Neural progenitor cell (in vitro differentiated cells): ENCODE data around the gene FZD8. TPM values are rescaled to one million over a fixed set of nuclear protein-coding genes. Genes with fewer than 3 reads are reported as not detected.
A peak's percentile ranks its signal among the peaks of the same experiment; 100 is the strongest.

Experiments used
- DNase-seq: peaks from one replicate; pipeline ENCODE4 v3.0.0-alpha.2; 2016; ENCODE audit warnings: low spot score
- H2AFZ ChIP-seq: fragments of 200-600 bp; sonication (generic); replicated peaks from 2 replicates; pipeline ENCODE4 v1.6.1; 2016; ENCODE audit warnings: antibody characterized with exemption
- H3F3A ChIP-seq: fragments of 200-600 bp; sonication (generic); 2 replicates; pipeline ENCODE4 v1.6.1; 2016; ENCODE audit warnings: antibody characterized with exemption, low read depth
- H3K27ac ChIP-seq: fragments of 200-600 bp; sonication (generic); 2 replicates; pipeline ENCODE4 v1.5.1; 2016; ENCODE audit warnings: mild to moderate bottlenecking
- H3K27me3 ChIP-seq: fragments of 200-600 bp; sonication (generic); 2 replicates; pipeline ENCODE4 v1.6.1; 2016; ENCODE audit warnings: mild to moderate bottlenecking, moderate library complexity
- H3K36me3 ChIP-seq: fragments of 200-600 bp; sonication (generic); 2 replicates; pipeline ENCODE4 v1.5.1; 2016
- H3K4me1 ChIP-seq: fragments of 200-600 bp; sonication (generic); 2 replicates; pipeline ENCODE4 v1.6.1; 2016; ENCODE audit warnings: mixed run types
- H3K4me2 ChIP-seq: fragments of 200-600 bp; sonication (generic); 2 replicates; pipeline ENCODE4 v1.6.1; 2016
- H3K4me3 ChIP-seq: fragments of 200-600 bp; sonication (generic); 2 replicates; pipeline ENCODE4 v1.5.1; 2016
- H3K79me2 ChIP-seq: fragments of 200-600 bp; sonication (generic); 2 replicates; pipeline ENCODE4 v1.6.1; 2016; ENCODE audit warnings: low read depth
- H3K9ac ChIP-seq: fragments of 200-600 bp; sonication (generic); 2 replicates; pipeline ENCODE4 v1.6.1; 2016
- H3K9me3 ChIP-seq: fragments of 200-600 bp; sonication (generic); 2 replicates; pipeline ENCODE4 v1.5.1; 2016; ENCODE audit warnings: low read depth
- H4K20me1 ChIP-seq: fragments of 200-600 bp; sonication (generic); 2 replicates; pipeline ENCODE4 v1.6.1; 2016; ENCODE audit warnings: low read depth
- H3K27ac Mint-ChIP-seq: 3 replicates; pipeline ENCODE4 v1.8.0; 2021; ENCODE audit warnings: mixed read lengths
- H3K27me3 Mint-ChIP-seq: 2 replicates; pipeline ENCODE4 v1.8.0; 2022; ENCODE audit warnings: low read depth, mild to moderate bottlenecking, inconsistent platforms, moderate library complexity, mixed read lengths; ENCODE audit not compliant: insufficient read depth
- H3K36me3 Mint-ChIP-seq: 3 replicates; pipeline ENCODE4 v1.8.0; 2021; ENCODE audit warnings: mixed read lengths
- H3K4me1 Mint-ChIP-seq: 3 replicates; pipeline ENCODE4 v1.8.0; 2021; ENCODE audit warnings: mixed read lengths
- H3K4me3 Mint-ChIP-seq: 3 replicates; pipeline ENCODE4 v1.8.0; 2021; ENCODE audit warnings: mild to moderate bottlenecking, moderate library complexity, mixed read lengths
- H3K9me3 Mint-ChIP-seq: 3 replicates; pipeline ENCODE4 v1.8.0; 2020; ENCODE audit warnings: mixed read lengths
- CTCF ChIP-seq: fragments of 200-600 bp; sonication (generic); IDR thresholded peaks from 2 replicates; pipeline ENCODE4 v1.5.1; 2017; ENCODE audit warnings: antibody characterized with exemption, mild to moderate bottlenecking
- EZH2 ChIP-seq: fragments of 200-600 bp; sonication (generic); IDR thresholded peaks from 2 replicates; pipeline ENCODE4 v1.6.1; 2017; ENCODE audit warnings: antibody characterized with exemption, mild to moderate bottlenecking, moderate library complexity
- EZH2phosphoT487 ChIP-seq: fragments of 200-600 bp; sonication (generic); IDR thresholded peaks from 2 replicates; pipeline ENCODE4 v1.6.1; 2017; ENCODE audit warnings: antibody characterized with exemption
- total RNA-seq: library from RNA; depleted of rRNA; stranded (reverse); fragments of >200 nt; gene quantifications from 2 replicates; pipeline ENCODE4 v1.2.3, GENCODE V29; 2015; ENCODE audit warnings: low replicate concordance

The FZD8 gene
- total RNA-seq, 1 donor from 2014 or later: 5.0 TPM

GRCh38 chr10:35685402-35685801 is 43.3 kb upstream of the FZD8 start:
- Histone ChIP-seq H3K27me3 (no peaks in the 10 kb centered on the region), H3K9me3 (no peaks in the 10 kb centered on the region), H2AFZ (no peak overlapping the region), H3K4me1 (peaks cover 13% of the 10 kb centered on the region), H3K4me2 (no peak overlapping the region), H3K4me3 (no peak overlapping the region), H3K27ac (no peak overlapping the region), H3F3A (peaks cover 2% of the 10 kb centered on the region), H4K20me1 (no peaks in the 10 kb centered on the region), H3K36me3 (no peaks in the 10 kb centered on the region), H3K79me2 (no peaks in the 10 kb centered on the region), H3K9ac (no peak overlapping the region)
- no peaks in the 10 kb centered on the region for H3K4me1 Mint-ChIP-seq
- TF ChIP-seq CTCF (no peak), EZH2 (no peak), EZH2phosphoT487 (no peak)
- H3K4me3 Mint-ChIP-seq: no peak overlapping the region
- H3K36me3 Mint-ChIP-seq: no peaks in the 10 kb centered on the region
- H3K9me3 Mint-ChIP-seq: no peaks in the 10 kb centered on the region
- no peaks in the 10 kb centered on the region for H3K27me3 Mint-ChIP-seq
- H3K27ac Mint-ChIP-seq: no peak overlapping the region
- DNase-seq: no peak

GRCh38 chr10:35684586-35684985 is 42.5 kb upstream of the FZD8 start:
- H4K20me1 ChIP-seq: no peaks in the 10 kb centered on the region
- no peaks in the 10 kb centered on the region for H3K36me3 ChIP-seq
- H3K9ac ChIP-seq: no peak overlapping the region
- TF ChIP-seq EZH2phosphoT487 (no peak), EZH2 (no peak), CTCF (no peak)
- no peaks in the 10 kb centered on the region for H3K79me2 ChIP-seq
- no peaks in the 10 kb centered on the region for H3K27me3 ChIP-seq
- no peak overlapping the region for H3K27ac ChIP-seq
- no peak overlapping the region for H3K4me3 ChIP-seq
- Mint-ChIP-seq H3K4me3 (no peak overlapping the region), H3K27me3 (no peaks in the 10 kb centered on the region), H3K36me3 (no peaks in the 10 kb centered on the region), H3K4me1 (no peaks in the 10 kb centered on the region), H3K9me3 (no peaks in the 10 kb centered on the region), H3K27ac (no peak overlapping the region)
- peak overlapping the region; percentile 9 for H2AFZ ChIP-seq
- no peaks in the 10 kb centered on the region for H3F3A ChIP-seq
- peaks cover 13% of the 10 kb centered on the region for H3K4me1 ChIP-seq
- peak; percentile 50 for DNase-seq
- H3K9me3 ChIP-seq: no peaks in the 10 kb centered on the region
- peak overlapping the region; percentile 3 for H3K4me2 ChIP-seq

- DNase-seq: no peak
- Mint-ChIP-seq H3K36me3 (no peaks in the 10 kb centered on the region), H3K4me1 (no peaks in the 10 kb centered on the region), H3K9me3 (peaks cover 5% of the 10 kb centered on the region), H3K4me3 (no peak overlapping the region), H3K27ac (no peak overlapping the region), H3K27me3 (no peaks in the 10 kb centered on the region)
- H3K4me1 ChIP-seq: no peaks in the 10 kb centered on the region
- no peak overlapping the region for H3K4me2 ChIP-seq
- no peak overlapping the region for H3K4me3 ChIP-seq
- H3K36me3 ChIP-seq: no peaks in the 10 kb centered on the region
- H3K9me3 ChIP-seq: no peaks in the 10 kb centered on the region
- no peak for TF ChIP-seq EZH2
- no peak for TF ChIP-seq EZH2phosphoT487
- no peak for TF ChIP-seq CTCF
- no peaks in the 10 kb centered on the region for H3K79me2 ChIP-seq
- H3F3A ChIP-seq: no peaks in the 10 kb centered on the region
- no peak overlapping the region for H3K27ac ChIP-seq
- no peak overlapping the region for H2AFZ ChIP-seq
- H3K27me3 ChIP-seq: no peaks in the 10 kb centered on the region
- no peaks in the 10 kb centered on the region for H4K20me1 ChIP-seq
- H3K9ac ChIP-seq: no peak overlapping the region
Measured at GRCh38 chr10:35675846-35676245, 33.8 kb upstream of the FZD8 start.

GRCh38 chr10:35674843-35675242 is 32.7 kb upstream of the FZD8 start:
- Histone ChIP-seq H2AFZ (no peak overlapping the region), H3K4me1 (no peaks in the 10 kb centered on the region), H3K9ac (no peak overlapping the region), H3K27me3 (no peaks in the 10 kb centered on the region), H3K79me2 (no peaks in the 10 kb centered on the region), H3K4me3 (no peak overlapping the region), H3F3A (no peaks in the 10 kb centered on the region), H3K9me3 (no peaks in the 10 kb centered on the region), H3K36me3 (no peaks in the 10 kb centered on the region), H3K27ac (no peak overlapping the region), H3K4me2 (no peak overlapping the region), H4K20me1 (no peaks in the 10 kb centered on the region)
- no peak for TF ChIP-seq EZH2phosphoT487
- no peak overlapping the region for H3K27ac Mint-ChIP-seq
- H3K27me3 Mint-ChIP-seq: no peaks in the 10 kb centered on the region
- no peaks in the 10 kb centered on the region for H3K36me3 Mint-ChIP-seq
- no peak for DNase-seq
- no peak overlapping the region for H3K4me3 Mint-ChIP-seq
- H3K9me3 Mint-ChIP-seq: peaks cover 5% of the 10 kb centered on the region
- no peaks in the 10 kb centered on the region for H3K4me1 Mint-ChIP-seq
